ENCODE measurements around the gene KIF26B. TPM values are rescaled to one million over a fixed set of nuclear protein-coding genes. Genes with fewer than 3 reads are reported as not detected.

Gene KIF26B
- total RNA-seq, 1 donor from 2014 or later, result 3.4 TPM

GRCh38 chr1:245412306-245412705, 257.5 kb downstream of the KIF26B start:
- no peak overlapping the region for H3K4me3 ChIP-seq
- H3K27me3 ChIP-seq, result no peaks in the 10 kb centered on the region
- DNase-seq (no peak), ATAC-seq (no peak)
- TF ChIP-seq CTCF (IDR thresholded peaks at IDR 0.05), result no peak
- no peak overlapping the region for H3K27ac ChIP-seq
- intact Hi-C loops (cut with DNase I), result no loop called here
- no peaks in the 10 kb centered on the region for H3K4me1 ChIP-seq
- H3K9me3 ChIP-seq, result no peaks in the 10 kb centered on the region
- H3K36me3 ChIP-seq, result no peaks in the 10 kb centered on the region

- H3K27me3 ChIP-seq, result no peaks in the 10 kb centered on the region
- H3K4me3 ChIP-seq, result no peak overlapping the region
- H3K4me1 ChIP-seq, result no peaks in the 10 kb centered on the region
- no peak overlapping the region for H3K27ac ChIP-seq
- intact Hi-C loops (cut with DNase I), result no loop called here
- TF ChIP-seq CTCF (IDR thresholded peaks at IDR 0.05), result no peak
- ATAC-seq (no peak), DNase-seq (no peak)
- H3K36me3 ChIP-seq, result no peaks in the 10 kb centered on the region
- H3K9me3 ChIP-seq, result no peaks in the 10 kb centered on the region
Measured at GRCh38 chr1:245416781-245417180, 262.0 kb downstream of the KIF26B start.

- H3K9me3 ChIP-seq, result no peaks in the 10 kb centered on the region
- intact Hi-C loops (cut with DNase I), result no loop called here
- no peak for ATAC-seq
- H3K27ac ChIP-seq, result no peak overlapping the region
- DNase-seq, result no peak
- TF ChIP-seq CTCF (IDR thresholded peaks at IDR 0.05), result no peak
- H3K36me3 ChIP-seq, result no peaks in the 10 kb centered on the region
- no peaks in the 10 kb centered on the region for H3K4me1 ChIP-seq
- no peak overlapping the region for H3K4me3 ChIP-seq
- H3K27me3 ChIP-seq, result no peaks in the 10 kb centered on the region
Measured at GRCh38 chr1:245418077-245418476, 263.3 kb downstream of the KIF26B start.

- DNase-seq (no peak), ATAC-seq (no peak)
- TF ChIP-seq CTCF (IDR thresholded peaks at IDR 0.05), result no peak
- H3K27ac ChIP-seq, result no peak overlapping the region
- no peaks in the 10 kb centered on the region for H3K4me1 ChIP-seq
- no peaks in the 10 kb centered on the region for H3K9me3 ChIP-seq
- intact Hi-C loops (cut with DNase I), result no loop called here
- no peaks in the 10 kb centered on the region for H3K36me3 ChIP-seq
- no peak overlapping the region for H3K4me3 ChIP-seq
- H3K27me3 ChIP-seq, result no peaks in the 10 kb centered on the region
Measured at GRCh38 chr1:245419461-245419978, 264.7 kb downstream of the KIF26B start.

GRCh38 chr1:245419989-245420388, 265.2 kb downstream of the KIF26B start:
- H3K4me3 ChIP-seq, result no peak overlapping the region
- no peak overlapping the region for H3K27ac ChIP-seq
- H3K9me3 ChIP-seq, result no peaks in the 10 kb centered on the region
- no peak for ATAC-seq
- TF ChIP-seq CTCF (IDR thresholded peaks at IDR 0.05), result no peak
- no peaks in the 10 kb centered on the region for H3K36me3 ChIP-seq
- intact Hi-C loops (cut with DNase I), result no loop called here
- no peaks in the 10 kb centered on the region for H3K4me1 ChIP-seq
- H3K27me3 ChIP-seq, result no peaks in the 10 kb centered on the region
- no peak for DNase-seq

- intact Hi-C loops (cut with DNase I), result no loop called here
- ATAC-seq (no peak), DNase-seq (no peak)
- Histone ChIP-seq H3K4me1 (no peaks in the 10 kb centered on the region), H3K27ac (no peak overlapping the region), H3K36me3 (no peaks in the 10 kb centered on the region), H3K27me3 (no peaks in the 10 kb centered on the region), H3K9me3 (no peaks in the 10 kb centered on the region), H3K4me3 (no peak overlapping the region)
- no peak for TF ChIP-seq CTCF (IDR thresholded peaks at IDR 0.05)
Measured at GRCh38 chr1:245420926-245421325, 266.1 kb downstream of the KIF26B start.

Data from upper lobe of right lung (tissue), 1 donor.